Central memory CD4-positive, alpha-beta T cell (primary cell): ENCODE measurements around the gene TP53TG3E.
"Not testable (repeated sequence)": the region's sequence is repeated elsewhere in the genome, so short reads cannot be mapped to it uniquely, and the experiment has no call there.

Source experiments
- DNase-seq: peaks from one replicate; pipeline ENCODE4 v3.0.0; 2022
- total RNA-seq, 3 experiments: gene quantifications; one replicate each; lab custom pipeline; 2026; lab: John Stamatoyannopoulos, UW

TP53TG3E gene
- 0 reads per million in 3 experiments for total RNA-seq

GRCh38 chr16:33304006-33304405 is at the start of gene TP53TG3E:
Gene TP53TG3E, plus strand, starts transcription at chr16:33304306. Its CDS starts 68 bp downstream, at chr16:33304374.
- DNase-seq = not testable (repeated sequence)

DNA sequence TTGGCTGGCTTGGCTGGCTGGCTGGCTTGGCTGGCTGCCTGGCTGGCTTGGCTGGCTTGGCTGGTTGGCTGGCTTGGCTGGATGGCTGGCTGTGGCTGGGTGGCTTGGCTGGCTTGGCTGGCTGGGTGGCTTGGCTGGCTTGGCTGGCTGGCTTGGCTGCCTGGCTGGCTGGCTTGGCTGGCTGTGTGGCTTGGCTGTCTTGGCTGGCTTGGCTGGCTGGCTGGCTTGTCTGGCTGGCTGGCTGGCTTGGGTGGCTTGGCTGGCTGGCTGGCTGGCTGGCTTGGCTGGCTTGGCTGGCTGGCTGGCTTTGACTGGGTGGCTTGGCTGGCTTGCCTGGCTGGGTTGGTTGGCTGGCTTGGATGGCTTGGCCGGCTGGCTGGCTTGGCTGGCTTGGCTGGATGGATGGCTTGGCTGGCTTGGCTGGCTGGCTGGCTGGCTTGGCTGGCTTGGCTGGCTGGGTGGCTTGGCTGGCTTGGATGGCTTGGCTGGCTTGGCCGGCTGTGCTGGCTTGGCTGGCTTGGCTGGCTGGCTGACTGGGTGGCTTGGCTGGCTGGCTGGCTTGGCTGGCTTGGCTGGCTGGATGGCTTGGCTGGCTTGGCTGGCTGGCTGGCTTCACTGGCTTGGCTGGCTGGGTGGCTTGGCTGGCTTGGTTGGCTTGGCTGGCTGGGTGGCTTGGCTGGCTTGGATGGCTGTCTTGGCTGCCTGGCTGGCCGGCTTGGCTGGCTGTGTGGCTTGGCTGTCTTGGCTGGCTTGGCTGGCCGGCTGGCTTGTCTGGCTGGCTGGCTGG is 32.3 kb downstream of the TP53TG3E start:
- DNase-seq = peak; percentile 12

DNA sequence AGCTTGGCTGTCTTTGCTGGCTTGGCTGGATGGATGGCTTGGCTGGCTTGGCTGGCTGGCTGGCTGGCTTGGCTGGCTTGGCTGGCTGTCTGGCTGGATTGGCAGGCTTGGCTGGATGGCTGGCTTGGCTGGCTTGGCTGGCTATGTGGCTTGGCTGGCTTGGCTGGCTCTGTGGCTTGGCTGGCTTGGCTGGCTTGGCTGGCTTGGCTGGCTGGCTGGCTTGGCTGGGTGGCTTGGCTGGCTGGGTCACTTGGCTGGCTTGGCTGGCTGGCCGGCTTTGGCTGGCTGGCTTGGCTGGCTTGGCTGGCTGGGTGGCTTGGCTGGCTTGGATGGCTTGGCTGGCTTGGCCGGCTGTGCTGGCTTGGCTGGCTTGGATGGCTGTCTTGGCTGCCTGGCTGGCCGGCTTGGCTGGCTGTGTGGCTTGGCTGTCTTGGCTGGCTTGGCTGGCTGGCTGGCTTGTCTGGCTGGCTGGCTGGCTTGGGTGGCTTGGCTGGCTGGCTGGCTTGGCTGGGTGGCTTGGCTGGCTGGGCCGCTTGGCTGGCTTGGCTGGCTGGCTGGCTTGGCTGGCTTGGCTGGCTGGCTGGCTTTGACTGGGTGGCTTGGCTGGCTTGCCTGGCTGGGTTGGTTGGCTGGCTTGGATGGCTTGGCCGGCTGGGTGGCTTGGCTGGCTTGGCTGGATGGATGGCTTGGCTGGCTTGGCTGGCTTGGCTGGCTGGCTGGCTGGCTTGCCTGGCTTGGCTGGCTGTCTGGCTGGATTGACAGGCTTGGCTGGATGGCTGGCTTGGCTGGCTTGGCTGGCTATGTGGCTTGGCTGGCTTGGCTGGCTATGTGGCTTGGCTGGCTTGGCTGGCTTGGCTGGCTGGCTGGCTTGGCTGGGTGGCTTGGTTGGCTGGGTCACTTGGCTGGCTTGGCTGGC is 33.8 kb downstream of the TP53TG3E start:
- peak; percentile 19 for DNase-seq

- DNase-seq = peak; percentile 0
Measured at GRCh38 chr16:33338543-33338951, 34.4 kb downstream of the TP53TG3E start.

DNA sequence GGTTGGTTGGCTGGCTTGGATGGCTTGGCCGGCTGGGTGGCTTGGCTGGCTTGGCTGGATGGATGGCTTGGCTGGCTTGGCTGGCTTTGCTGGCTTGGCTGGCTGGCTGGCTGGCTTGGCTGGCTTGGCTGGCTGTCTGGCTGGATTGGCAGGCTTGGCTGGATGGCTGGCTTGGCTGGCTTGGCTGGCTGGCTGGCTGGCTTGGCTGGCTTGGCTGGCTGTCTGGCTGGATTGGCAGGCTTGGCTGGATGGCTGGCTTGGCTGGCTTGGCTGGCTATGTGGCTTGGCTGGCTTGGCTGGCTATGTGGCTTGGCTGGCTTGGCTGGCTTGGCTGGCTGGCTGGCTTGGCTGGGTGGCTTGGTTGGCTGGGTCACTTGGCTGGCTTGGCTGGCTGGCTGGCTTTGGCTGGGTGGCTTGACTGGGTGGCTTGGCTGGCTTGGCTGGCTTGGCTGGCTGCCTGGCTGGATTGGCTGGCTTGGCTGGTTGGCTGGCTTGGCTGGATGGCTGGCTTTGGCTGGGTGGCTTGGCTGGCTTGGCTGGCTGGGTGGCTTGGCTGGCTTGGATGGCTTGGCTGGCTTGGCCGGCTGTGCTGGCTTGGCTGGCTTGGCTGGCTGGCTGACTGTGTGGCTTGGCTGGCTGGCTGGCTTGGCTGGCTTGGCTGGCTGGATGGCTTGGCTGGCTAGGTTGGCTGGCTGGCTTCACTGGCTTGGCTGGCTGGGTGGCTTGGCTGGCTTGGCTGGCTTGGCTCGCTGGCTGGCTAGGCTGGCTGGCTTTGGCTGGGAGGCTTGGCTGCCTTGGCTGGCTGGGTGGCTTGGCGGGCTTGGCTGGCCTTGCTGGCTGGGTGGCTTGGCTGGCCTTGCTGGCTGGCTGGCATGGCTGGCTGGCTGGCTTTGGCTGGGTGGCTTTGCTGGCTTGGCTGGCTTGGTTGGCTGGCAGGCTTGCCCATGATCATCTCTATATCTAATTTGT is 35.3 kb downstream of the TP53TG3E start:
- DNase-seq = peak; percentile 12
